Stimulated activated CD4-positive, alpha-beta T cell treated with anti-CD3 and anti-CD28 coated beads, TNF-alpha, amount 100 ng/mL, for 4 hours (primary cell): ENCODE measurements around the gene AK9.
"Not testable (repeated sequence)": the region's sequence is repeated elsewhere in the genome, so short reads cannot be mapped to it uniquely, and the experiment has no call there.

Experiments used
- DNase-seq, 3 experiments: peaks; one replicate each; pipeline ENCODE4 v3.0.0-alpha.2; 2020; ENCODE audit warnings: low read depth in 3 of 3

The AK9 gene

DNA sequence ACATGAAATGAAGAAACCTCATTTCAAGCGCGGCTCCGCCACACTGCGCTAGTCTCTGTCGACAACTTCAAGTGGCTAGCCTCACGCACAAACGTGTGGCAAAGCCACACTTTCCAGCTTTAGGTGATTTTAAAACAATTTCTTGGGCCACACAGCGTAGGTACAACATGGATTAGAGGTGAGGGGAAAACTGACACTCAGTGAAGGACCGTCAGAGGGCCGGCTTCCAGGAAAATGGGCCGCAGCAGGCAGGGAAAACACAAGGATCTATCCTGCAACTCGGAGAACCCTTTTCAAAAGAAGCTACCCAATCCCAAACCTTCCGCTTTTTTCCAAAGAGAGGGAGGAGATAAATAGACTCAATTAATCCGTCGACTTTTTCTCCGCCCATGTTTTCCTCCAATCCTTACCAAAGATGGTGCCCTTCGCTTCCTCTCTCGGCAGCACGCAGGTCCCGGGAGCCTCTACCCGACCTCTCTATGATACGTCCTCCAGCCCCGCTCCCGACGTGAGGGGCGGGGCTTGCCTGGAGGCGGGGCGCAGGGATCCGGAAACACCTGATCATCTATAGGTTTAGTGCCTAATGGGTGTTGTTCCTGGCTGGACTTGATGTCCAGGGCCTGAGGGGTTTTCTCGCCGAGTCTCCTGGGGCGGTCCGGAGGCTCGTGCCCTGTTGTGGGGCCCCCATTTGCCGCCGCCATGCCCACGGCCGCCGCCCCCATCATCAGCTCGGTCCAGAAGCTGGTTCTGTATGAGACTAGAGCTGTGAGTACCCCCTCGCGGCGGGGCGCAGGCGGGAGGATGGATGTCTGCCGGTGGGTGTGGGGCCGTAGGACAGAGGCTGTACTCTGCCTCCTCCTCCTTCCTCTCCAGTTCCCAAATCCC, at the start of gene AK9, which contains the start of gene FIG4:
TSS of gene AK9 (minus strand) at position 466 of the 885 bp plus-strand sequence. CDS start 15,457 bp downstream, outside the sequence.
TSS of gene FIG4 (plus strand) at position 560 of the 885 bp plus-strand sequence. CDS start at position 700, 140 bp downstream.
- DNase-seq, result peak; percentile 81 to 84 (median 83)

DNA sequence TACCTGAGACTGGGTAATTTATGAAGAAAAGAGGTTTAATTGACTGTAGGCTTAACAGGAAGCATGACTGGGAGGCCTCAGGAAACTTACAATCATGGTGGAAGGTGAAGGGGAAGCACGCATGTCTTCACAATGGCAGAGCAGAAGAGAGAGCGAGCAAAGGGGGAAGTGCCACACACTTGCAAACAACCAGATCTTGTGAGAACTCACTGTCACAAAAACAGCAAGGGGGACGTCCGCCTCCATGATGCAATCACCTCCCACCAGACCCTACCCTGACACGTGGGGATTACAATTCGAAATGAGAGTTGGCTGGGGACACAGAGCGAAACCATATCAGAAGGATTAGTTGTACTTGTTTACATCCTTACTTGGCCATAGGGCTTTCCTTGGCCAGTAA, 49.8 kb upstream of the AK9 start:
- DNase-seq, result no peak

DNA sequence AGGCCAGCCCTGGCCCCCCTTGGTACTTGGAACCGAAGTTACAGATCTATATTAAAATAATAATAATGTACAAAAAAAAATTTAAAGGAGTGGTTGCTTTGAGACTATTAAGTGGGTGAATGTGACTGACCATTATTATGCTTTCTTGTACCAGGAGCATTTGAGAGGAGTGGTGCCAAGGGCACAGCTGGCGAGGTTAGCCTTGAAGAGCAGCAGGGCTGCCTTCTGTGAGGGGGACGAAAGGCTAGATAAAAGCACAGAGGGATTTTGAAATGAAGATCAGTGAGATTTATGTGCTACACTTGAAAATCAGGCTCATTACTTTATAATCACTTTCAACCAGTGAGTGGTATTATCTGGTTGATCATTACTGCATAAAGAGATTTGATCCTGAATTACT, 48.7 kb upstream of the AK9 start:
- DNase-seq, result no peak

DNA sequence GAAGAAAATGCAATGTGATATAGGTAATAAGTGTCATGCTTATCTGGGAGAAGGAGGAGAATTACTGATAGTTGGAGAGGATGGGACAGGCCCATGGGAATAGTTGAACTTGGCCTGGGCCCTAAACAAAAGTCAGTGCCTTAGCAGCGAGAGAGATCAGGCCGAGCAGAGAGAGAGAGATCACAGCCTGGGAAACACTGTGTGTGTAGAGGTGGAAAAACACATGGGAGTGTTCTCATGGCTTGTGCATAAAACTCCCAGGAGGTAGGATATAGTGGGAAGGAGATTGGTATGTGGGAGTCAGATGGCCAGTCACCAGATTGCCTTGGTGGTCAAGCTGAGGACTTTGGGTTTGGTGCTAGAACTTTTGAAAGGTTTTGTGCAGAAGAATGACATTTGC, 47.7 kb upstream of the AK9 start:
- DNase-seq, result no peak

DNA sequence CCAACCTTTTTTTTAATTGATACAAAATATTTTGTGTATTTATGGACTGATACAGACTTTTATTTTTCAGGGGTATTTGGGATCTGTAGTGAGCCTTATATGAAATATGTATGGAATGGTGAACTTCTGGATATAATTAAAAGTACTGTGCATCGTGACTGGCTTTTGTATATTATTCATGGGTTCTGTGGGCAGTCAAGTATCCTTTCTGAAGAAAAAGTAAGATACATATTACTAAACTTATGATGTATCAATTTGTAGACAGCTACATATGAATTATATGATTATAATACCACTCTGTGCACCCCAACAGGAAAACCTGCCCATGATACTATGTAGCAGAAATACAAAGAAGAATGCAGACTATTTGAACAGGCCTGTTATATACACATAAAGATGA, 47.3 kb upstream of the AK9 start:
- DNase-seq, result no peak

DNA sequence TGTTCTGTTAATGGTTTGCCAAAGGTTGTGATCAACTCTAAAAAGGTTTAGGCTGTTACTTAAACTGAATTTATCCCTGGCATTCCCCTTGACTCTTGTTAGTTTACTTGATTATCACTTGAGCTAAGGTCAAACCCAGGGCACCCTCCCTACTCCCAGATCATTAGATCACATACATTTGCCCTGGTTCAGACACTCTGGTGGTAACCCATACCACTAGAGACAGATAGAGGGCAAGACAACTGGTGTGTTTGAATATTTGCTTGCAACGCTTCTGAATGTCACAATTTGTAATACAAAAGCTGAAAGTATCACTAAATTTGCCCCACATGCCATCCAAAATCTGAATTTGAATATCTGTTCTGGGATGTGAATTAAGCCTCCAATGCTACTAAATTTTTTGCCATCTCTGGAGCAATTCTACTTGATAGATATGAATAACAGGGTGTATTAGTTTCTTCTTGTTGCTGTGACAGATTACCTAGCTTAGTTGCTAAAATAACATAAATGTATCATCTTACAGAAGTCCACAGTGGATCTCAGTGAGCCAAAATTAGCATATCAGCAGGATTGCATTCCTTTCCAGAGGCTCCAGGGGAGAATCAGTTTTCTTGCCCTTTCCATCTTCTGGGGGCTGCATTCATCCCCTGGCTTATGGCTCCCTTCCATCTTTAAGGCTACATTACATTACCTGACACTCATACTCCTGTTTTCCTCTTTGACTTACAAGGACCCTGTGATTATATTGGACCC, 45.4 kb upstream of the AK9 start:
- DNase-seq, result no peak

DNA sequence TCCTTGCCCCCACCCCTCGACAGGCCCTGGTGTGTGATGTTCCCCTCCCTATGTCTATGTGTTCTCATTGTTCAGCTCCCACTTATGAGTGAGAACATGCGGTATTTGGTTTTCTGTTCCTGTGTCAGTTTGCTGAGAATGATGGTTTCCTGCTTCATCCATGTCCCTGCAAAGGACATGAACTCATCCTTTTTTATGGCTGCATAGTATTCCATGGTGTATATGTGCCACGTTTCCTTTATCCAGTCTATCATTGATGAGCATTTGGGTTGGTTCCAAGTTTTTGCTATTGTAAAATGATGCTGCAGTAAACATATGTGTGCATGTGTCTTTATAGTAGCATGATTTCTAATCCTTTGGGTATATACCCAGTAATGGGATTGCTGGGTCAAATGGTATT, 34.2 kb upstream of the AK9 start:
- not testable (repeated sequence) for DNase-seq

DNA sequence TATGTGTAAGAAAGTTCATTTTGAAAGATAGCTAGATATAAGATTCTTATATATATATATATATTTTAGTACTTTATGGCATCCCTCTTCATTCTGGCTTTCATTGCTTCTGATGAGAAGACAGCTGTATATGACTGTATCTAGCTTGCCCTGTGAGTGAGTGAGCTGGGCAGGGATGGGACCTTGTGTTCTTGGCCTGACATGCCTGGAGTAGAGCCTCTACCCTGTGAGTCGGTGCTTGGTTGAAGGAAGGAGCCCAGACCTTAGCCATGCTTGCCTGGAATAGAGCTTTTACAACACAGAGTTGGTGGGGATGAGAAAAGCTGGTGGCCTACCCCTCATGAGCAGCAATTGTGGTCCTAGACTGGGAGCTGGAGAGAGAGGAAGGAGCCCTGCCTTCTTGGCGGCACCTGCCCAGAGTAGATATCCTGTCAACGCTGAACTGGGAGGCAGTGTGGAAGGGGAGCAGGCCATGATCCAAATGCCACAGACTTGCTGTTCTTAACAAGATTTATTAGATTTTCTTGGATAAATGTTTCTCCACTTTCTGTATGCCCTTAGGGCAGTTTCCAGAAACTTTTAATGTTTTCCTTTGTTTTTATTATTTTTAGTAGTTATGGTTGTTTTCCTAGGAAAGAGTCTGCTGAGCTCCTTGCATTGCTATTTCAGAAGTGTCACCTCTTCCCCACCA, 31.7 kb upstream of the AK9 start:
- DNase-seq, result no peak

DNA sequence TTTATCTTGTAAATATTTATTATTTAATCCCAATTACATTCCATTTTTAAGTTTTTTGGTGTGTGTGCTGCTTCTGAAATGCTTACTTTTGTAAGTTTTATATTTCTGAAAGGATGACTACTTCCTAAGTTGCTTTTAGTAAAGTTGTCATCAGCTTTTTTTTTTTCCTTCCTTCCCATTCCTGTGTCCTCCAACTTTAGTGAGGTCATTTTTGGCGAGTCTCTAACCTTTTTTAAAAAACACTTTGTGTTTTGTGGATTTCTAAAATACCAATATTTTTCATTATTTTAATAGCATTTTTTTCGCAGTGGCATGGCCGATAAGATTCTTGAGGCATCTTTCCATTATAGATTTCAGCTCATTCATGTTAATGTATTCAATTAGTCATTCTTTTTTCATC, 31.0 kb upstream of the AK9 start:
- no peak for DNase-seq

DNA sequence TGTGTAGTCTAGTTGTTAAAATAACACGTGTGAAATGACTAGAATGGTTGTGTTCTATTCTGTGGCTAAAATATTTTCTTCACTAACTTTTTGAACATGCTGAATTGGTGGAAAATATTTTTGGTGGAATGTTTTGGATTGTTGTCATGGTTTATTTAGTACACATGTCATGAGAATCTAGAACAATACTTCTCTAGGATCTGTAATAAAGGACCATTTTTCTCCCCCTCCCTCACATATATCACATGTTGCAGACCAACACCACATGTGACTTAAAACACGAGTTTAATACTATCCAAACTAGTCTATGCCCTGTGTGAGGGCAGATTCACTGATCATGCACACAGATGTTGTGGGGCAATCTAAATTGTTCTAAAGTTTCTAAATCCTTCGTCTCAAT, 29.3 kb upstream of the AK9 start:
- DNase-seq, result no peak

DNA sequence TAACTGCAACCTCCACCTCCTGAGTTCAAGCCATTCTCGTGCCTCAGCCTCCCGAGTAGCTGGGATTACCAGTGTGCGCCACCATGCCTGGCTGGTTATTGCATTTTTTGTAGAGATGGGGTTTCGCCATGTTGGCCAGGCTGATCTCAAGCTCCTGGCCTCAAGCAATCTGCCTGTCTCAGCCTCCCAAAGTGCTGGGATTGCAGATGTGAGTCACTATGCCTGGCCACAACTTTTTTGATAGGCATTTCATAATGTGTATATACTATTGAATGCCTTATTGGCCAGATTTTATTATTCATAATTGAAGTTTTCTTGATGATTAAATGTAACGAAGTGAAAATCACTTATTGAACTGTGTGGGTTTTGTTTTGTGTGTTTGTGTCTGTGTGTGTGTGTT, 28.0 kb upstream of the AK9 start:
- no peak for DNase-seq

DNA sequence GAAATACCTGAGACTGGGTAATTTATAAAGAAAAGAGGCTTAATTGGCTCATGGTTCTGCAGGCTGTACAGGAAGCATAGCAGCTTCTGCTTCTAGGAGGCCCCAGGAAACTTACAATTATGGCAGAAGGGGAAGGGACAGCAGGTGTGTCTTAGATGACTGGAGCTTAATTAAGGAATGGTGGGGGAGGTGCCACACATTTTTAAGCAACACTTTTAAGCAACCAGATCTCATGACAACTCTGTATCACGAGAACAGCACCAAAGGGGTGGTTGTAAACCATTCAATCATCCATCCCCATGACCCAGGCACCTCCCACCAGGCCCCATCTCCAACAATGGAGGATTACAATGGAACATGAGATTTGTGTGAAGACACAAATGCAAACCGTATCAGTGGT, 27.0 kb upstream of the AK9 start:
- DNase-seq, result no peak

DNA sequence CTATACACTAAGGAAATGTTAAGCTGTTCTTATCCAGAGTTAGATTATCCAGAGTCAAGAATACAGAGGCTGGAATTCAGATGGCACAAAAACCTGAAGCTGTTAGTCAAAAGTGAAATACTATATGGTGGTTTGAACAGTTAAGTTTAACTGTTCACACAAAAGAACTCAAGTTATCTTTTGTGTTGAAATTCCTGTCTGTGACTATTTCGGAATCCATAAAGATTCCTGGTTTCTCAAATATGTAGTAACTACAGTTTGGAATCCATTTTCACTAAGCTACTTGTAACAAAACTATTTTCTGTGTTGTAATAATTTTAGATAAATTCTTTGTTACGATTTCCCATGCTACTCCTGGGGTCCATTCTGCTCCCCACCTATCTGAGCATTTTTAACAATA, 24.6 kb upstream of the AK9 start:
- no peak for DNase-seq

DNA sequence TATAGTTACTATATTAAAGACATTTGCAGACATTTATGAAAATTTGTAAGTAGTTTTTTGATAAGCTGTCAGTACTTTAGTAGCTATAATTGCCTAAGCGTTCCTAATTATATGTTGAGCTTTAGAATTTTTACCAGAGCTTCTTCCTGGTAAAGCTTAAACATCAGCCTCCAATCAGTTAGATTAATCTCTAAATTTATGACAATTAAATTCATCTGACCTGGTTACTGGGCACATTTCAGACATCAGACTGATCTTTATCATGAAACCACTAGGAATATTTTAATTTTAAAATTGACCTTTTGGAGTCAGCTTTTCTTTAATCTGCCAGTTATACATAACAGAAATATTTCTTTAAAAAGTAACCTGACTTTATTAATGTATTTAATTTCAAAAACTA, 23.6 kb upstream of the AK9 start:
- no peak for DNase-seq

DNA sequence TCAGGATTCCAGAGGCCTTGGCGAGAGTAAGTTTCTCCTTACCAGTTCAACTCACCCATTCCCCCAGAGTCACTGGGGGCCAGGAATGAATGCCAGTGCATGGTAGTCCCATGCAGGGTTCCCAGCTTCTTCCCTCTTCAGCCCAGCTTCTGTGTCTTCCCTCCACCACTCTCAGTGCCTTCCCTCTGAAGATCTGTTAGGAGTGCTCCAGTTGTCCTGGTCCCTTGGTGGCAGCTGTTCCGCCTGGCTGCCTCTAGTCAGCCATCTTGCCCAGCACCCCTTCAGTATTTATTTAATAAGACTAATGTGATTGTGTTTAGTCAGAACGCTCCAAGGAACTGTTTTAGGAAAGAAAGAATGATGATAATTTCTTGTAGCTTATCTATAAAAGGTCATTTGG, 23.2 kb upstream of the AK9 start:
- DNase-seq, result no peak

DNA sequence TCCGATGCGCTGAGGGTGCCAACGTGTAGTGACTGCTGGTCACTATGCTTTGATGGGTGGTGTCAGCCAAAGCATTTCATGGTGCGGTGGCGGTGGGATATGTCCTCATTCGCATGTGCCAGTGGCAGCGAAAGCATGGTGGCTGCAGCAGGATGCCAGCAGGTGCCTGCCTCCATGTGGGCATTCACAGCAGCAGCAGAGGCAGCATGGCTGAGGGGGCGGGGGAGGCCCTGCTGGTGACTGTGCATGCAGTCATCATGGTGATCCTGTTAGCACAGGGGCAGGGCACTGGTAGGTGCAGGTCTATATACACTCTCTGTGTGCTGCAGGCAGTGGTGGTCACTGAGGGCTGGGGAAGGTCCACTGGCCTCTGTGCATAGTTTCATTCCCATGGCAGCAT, 22.1 kb upstream of the AK9 start:
- DNase-seq, result no peak

DNA sequence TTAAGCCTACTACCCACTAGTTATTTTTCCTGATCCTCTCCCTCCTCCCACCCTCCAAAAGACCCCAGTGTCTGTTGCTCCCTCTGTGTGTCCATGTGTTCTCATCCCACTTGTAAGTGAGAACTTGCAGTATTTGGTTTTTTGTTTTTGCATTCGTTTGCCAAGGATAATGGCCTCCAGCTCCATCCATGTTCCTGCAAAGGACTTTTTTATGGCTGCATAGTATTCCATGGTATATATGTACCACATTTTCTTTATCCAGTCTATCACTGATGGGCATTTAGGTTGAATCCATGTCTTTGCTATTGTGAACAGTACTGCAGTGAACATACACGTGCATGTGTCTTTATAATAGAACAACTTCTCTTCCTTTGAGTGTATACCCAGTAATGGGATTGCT, 17.1 kb upstream of the AK9 start:
- not testable (repeated sequence) for DNase-seq

DNA sequence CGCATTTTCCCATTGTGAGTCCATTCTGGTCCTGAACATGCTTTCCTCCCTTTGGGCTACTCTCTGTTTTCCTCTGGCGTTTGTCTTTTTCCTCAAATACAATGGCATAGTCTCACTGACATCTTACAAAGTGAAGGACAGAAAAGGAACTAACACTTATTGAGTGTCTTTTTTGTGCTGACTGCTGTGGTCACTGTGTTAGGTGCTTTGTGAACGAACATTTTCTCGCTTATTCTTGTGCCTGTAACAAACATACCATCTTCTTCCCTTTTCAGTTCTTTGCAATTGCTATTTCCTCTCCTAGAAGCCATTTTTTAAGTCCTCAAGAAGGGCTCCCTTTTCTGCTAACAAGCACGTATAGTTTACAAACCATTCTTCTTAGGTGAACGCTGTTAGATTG, 15.5 kb upstream of the AK9 start:
- no peak for DNase-seq

DNA sequence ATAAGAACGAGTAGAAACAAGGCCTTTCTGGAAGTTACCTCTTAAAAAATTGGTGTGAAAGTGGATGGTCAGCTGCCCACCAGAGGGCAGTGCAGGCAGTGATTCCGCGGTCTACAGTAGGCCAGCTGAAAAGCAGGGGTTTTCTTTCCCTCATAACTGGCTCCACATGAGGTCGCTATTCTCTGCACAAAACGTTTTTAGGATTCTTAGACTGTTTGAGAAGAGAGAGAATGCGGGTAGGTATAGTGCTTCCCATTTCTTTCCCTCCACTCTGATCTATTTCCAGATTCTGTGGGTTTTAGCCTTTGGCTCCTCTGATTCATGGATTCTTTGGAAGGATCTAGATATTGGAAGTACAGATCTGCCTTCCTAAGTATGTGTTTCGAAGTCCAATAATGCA, 14.3 kb upstream of the AK9 start:
- peak; percentile 34 to 49 (median 48) for DNase-seq

DNA sequence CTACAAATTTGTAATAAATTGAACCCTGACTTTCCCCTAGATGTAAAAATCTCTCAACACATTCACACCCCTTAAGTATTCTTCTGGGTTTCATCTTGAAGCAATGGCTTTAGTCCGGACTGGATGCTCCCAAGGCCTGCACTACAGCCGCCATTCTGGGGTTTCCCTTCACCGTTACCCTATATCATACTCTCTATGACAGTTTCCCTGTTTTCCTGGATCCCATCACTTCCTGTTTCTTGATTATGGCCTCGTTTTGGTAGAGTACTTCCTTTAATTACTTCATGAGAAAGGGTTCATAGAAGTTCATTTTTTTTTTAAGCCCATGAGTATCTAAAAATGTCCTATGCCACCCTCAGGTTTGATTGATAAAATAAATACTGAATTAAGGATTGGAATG, 11.8 kb upstream of the AK9 start:
- DNase-seq, result no peak

DNA sequence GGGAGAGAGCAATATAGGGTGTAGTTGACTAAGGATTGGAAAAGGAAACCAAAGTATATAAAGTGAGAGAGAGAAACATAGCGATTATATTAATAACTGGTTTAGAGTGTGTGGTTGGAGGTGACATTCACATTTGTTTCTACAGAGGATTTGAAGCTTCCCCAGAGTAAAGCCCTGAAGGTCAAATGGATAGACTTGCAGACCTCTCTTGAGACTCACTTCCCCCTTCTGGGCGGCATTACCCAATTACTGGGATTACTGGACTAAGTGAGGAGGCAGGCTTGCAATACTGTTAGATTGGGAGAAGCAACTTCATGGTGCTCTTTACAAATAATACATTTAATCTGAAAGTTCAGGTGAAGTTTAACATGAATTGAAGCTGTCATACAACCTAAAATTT, 10.8 kb upstream of the AK9 start:
- no peak for DNase-seq

DNA sequence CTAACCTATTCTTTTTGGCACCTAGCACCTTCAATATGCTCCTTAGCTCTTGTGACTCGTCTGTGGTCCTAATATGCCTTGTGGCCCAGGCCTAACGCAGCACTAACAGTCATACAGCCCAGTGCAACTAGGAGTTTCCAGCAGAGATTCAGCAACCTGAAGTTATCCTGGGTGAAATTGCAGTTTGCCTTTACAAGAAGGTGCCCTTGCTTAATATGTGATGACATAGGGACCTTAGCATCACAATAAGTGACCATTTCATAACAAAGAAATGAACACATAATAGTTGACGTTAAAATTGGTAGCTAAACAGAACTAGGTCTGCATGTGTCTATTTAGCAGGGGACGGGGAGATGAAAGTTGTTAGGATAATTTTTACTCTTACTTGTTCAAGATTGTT, 10.2 kb upstream of the AK9 start:
- DNase-seq, result no peak
